Hepatocyte (in vitro differentiated cells): Measurements from ENCODE around the gene SLC38A10. TPM values are rescaled to one million over a fixed set of nuclear protein-coding genes. Genes with fewer than 3 reads are reported as not detected.

Source experiments
- DNase-seq: peaks from one replicate; pipeline ENCODE4 v3.0.0-alpha.2; 2016; ENCODE audit warnings: low spot score
- H2AFZ ChIP-seq: fragments of 200-600 bp; sonication (generic); 2 replicates; pipeline ENCODE4 v1.6.0; 2016; ENCODE audit warnings: antibody characterized with exemption, mild to moderate bottlenecking
- H3K27ac ChIP-seq: fragments of 200-600 bp; sonication (generic); 2 replicates; pipeline ENCODE4 v1.5.1; 2016; ENCODE audit warnings: mild to moderate bottlenecking
- H3K27me3 ChIP-seq: fragments of 200-600 bp; sonication (generic); 2 replicates; pipeline ENCODE4 v1.6.1; 2016
- H3K36me3 ChIP-seq: fragments of 200-600 bp; sonication (generic); replicated peaks from 2 replicates; pipeline ENCODE4 v1.5.1; 2016; ENCODE audit warnings: low read depth; ENCODE audit not compliant: insufficient read depth
- H3K4me1 ChIP-seq: fragments of 200-600 bp; sonication (generic); 2 replicates; pipeline ENCODE4 v1.5.1; 2016; ENCODE audit warnings: mild to moderate bottlenecking, moderate library complexity; ENCODE audit not compliant: insufficient read depth
- H3K4me2 ChIP-seq: fragments of 200-600 bp; sonication (generic); 2 replicates; pipeline ENCODE4 v1.6.0; 2016
- H3K4me3 ChIP-seq: fragments of 200-600 bp; sonication (generic); 2 replicates; pipeline ENCODE4 v1.5.1; 2016; ENCODE audit warnings: mild to moderate bottlenecking
- H3K79me2 ChIP-seq: fragments of 200-600 bp; sonication (generic); 2 replicates; pipeline ENCODE4 v1.6.0; 2017; ENCODE audit warnings: mild to moderate bottlenecking
- H3K9me2 ChIP-seq: fragments of 200-600 bp; sonication (generic); replicated peaks from 2 replicates; pipeline ENCODE4 v1.6.0; 2017; ENCODE audit warnings: mild to moderate bottlenecking; ENCODE audit not compliant: insufficient read depth
- H3K9me3 ChIP-seq: fragments of 200-600 bp; sonication (generic); 2 replicates; pipeline ENCODE4 v1.5.1; 2016; ENCODE audit warnings: low read depth, mild to moderate bottlenecking
- H4K20me1 ChIP-seq: fragments of 200-600 bp; sonication (generic); 2 replicates; pipeline ENCODE4 v1.6.0; 2016; ENCODE audit warnings: mild to moderate bottlenecking; ENCODE audit not compliant: insufficient read depth, poor library complexity, severe bottlenecking
- CTCF ChIP-seq: fragments of 200-600 bp; sonication (generic); IDR thresholded peaks from 2 replicates; pipeline ENCODE4 v1.5.1; 2016; ENCODE audit warnings: antibody characterized with exemption, mild to moderate bottlenecking; ENCODE audit not compliant: poor library complexity
- EZH2 ChIP-seq: fragments of 200-600 bp; sonication (generic); IDR thresholded peaks from 2 replicates; pipeline ENCODE4 v1.6.1; 2016; ENCODE audit warnings: antibody characterized with exemption, mild to moderate bottlenecking, borderline replicate concordance
- EZH2phosphoT487 ChIP-seq: fragments of 200-600 bp; sonication (generic); IDR thresholded peaks from one replicate; pipeline ENCODE4 v1.6.1; 2018; ENCODE audit warnings: antibody characterized with exemption, mild to moderate bottlenecking, low read depth, moderate library complexity; ENCODE audit not compliant: unreplicated experiment, severe bottlenecking
- WGBS: methylation state at CpG from one replicate; pipeline ENCODE4 v1.1.6; 2016; ENCODE audit warnings: low lambda C conversion rate; ENCODE audit errors: missing lambda C conversion rate; 5-methylcytosine and 5-hydroxymethylcytosine counted together
- polyA plus RNA-seq: library from polyadenylated mRNA; unstranded; fragments of >200 nt; fragmentation: Nextera tagmentation; extraction: Ambion mirVana; gene quantifications from 2 replicates; pipeline ENCODE4 v1.2.1, GENCODE V29; 2016
- total RNA-seq: library from RNA; depleted of rRNA; stranded (reverse); fragments of >200 nt; gene quantifications from 2 replicates; pipeline ENCODE4 v1.2.3, GENCODE V29; 2014

SLC38A10 gene
- total and polyA plus RNA-seq, 2 experiments from 2014 or later, result 91.4 to 124 TPM

GRCh38 chr17:81204578-81204977 is 90.5 kb downstream of the SLC38A10 start:
- H3K27ac ChIP-seq, result no peak overlapping the region
- H3K9me3 ChIP-seq, result no peaks in the 10 kb centered on the region
- no peak overlapping the region for H3K4me3 ChIP-seq
- WGBS, result 94% methylated on average over 10 of the region's 10 CpGs
- DNase-seq, result no peak
- no peaks in the 10 kb centered on the region for H3K79me2 ChIP-seq
- no peaks in the 10 kb centered on the region for H3K9me2 ChIP-seq
- H3K4me2 ChIP-seq, result no peak overlapping the region
- no peaks in the 10 kb centered on the region for H3K36me3 ChIP-seq
- no peaks in the 10 kb centered on the region for H4K20me1 ChIP-seq
- no peak overlapping the region for H2AFZ ChIP-seq
- H3K27me3 ChIP-seq, result no peaks in the 10 kb centered on the region
- H3K4me1 ChIP-seq, result no peaks in the 10 kb centered on the region
- no peak for TF ChIP-seq EZH2
- no peak for TF ChIP-seq EZH2phosphoT487
- TF ChIP-seq CTCF, result no peak

GRCh38 chr17:81203136-81203535 is 92.0 kb downstream of the SLC38A10 start:
- Histone ChIP-seq H3K9me2 (no peaks in the 10 kb centered on the region), H3K79me2 (no peaks in the 10 kb centered on the region), H4K20me1 (no peaks in the 10 kb centered on the region), H3K36me3 (no peaks in the 10 kb centered on the region), H3K27me3 (no peaks in the 10 kb centered on the region), H3K4me2 (no peak overlapping the region), H2AFZ (no peak overlapping the region), H3K27ac (no peak overlapping the region), H3K4me1 (no peaks in the 10 kb centered on the region), H3K4me3 (no peak overlapping the region), H3K9me3 (no peaks in the 10 kb centered on the region)
- WGBS, result 98% methylated on average over 18 of the region's 20 CpGs
- TF ChIP-seq EZH2phosphoT487 (no peak), CTCF (no peak), EZH2 (no peak)
- no peak for DNase-seq

GRCh38 chr17:81202318-81202717 is 92.8 kb downstream of the SLC38A10 start:
- no peak overlapping the region for H3K4me2 ChIP-seq
- no peak overlapping the region for H3K27ac ChIP-seq
- no peak overlapping the region for H2AFZ ChIP-seq
- no peaks in the 10 kb centered on the region for H3K4me1 ChIP-seq
- H3K79me2 ChIP-seq, result no peaks in the 10 kb centered on the region
- no peaks in the 10 kb centered on the region for H3K9me2 ChIP-seq
- H3K36me3 ChIP-seq, result no peaks in the 10 kb centered on the region
- no peaks in the 10 kb centered on the region for H3K9me3 ChIP-seq
- 98% methylated on average over 10 of the region's 10 CpGs for WGBS
- no peak for DNase-seq
- H3K27me3 ChIP-seq, result no peaks in the 10 kb centered on the region
- no peak overlapping the region for H3K4me3 ChIP-seq
- H4K20me1 ChIP-seq, result no peaks in the 10 kb centered on the region
- no peak for TF ChIP-seq EZH2
- no peak for TF ChIP-seq EZH2phosphoT487
- TF ChIP-seq CTCF, result no peak
